Cardiac muscle cell (in vitro differentiated cells and primary cell): ENCODE data around the gene SORBS2. TPM values are rescaled to one million over a fixed set of nuclear protein-coding genes. Genes with fewer than 3 reads are reported as not detected.

Source experiments
- DNase-seq, 2 donors: peaks; one replicate each; pipeline versions ENCODE4 v3.0.0 to v3.0.0-alpha.2; 2010 to 2017; ENCODE audit warnings: low read depth in 1 of 2, low spot score in 1 of 2
- H3K27ac ChIP-seq: fragments of 200-600 bp; sonication (generic); 2 replicates; pipeline ENCODE4 v1.5.1; 2016
- H3K27me3 ChIP-seq: fragments of 200-600 bp; sonication (generic); 2 replicates; pipeline ENCODE4 v1.6.0; 2016; ENCODE audit warnings: control low read depth
- H3K36me3 ChIP-seq: fragments of 200-600 bp; sonication (generic); 2 replicates; pipeline ENCODE4 v1.5.1; 2016; ENCODE audit warnings: control low read depth
- H3K4me1 ChIP-seq: fragments of 200-600 bp; sonication (generic); 2 replicates; pipeline ENCODE4 v1.8.1; 2017; ENCODE audit warnings: low read depth, mild to moderate bottlenecking, mixed run types
- H3K4me3 ChIP-seq: fragments of 200-600 bp; sonication (generic); 2 replicates; pipeline ENCODE4 v1.5.1; 2016; ENCODE audit warnings: mild to moderate bottlenecking
- H3K9me3 ChIP-seq: fragments of 200-600 bp; sonication (generic); 2 replicates; pipeline ENCODE4 v1.5.1; 2017; ENCODE audit warnings: low read depth, mild to moderate bottlenecking, control low read depth
- polyA plus RNA-seq: library from polyadenylated mRNA; unstranded; fragments of >200 nt; fragmentation: Nextera tagmentation; extraction: Ambion mirVana; gene quantifications from 2 replicates; pipeline ENCODE4 v1.2.1, GENCODE V29; 2016
- total RNA-seq: library from RNA; depleted of rRNA; stranded (reverse); fragments of >200 nt; gene quantifications from 2 replicates; pipeline ENCODE4 v1.2.3, GENCODE V29; 2016
- TF ChIP-seq, protein P1 (sequence below): IDR thresholded peaks from 2 replicates; pipeline ENCODE4 v1.5.1; 2012; ENCODE audit warnings: low read depth, mild to moderate bottlenecking, low read length

SORBS2 gene
- total and polyA plus RNA-seq, 2 experiments from 2014 or later = 453 to 470 TPM

GRCh38 chr4:185644408-185644807 lies 167.6 kb downstream of the SORBS2 start:
- TF ChIP-seq, protein P1, sequence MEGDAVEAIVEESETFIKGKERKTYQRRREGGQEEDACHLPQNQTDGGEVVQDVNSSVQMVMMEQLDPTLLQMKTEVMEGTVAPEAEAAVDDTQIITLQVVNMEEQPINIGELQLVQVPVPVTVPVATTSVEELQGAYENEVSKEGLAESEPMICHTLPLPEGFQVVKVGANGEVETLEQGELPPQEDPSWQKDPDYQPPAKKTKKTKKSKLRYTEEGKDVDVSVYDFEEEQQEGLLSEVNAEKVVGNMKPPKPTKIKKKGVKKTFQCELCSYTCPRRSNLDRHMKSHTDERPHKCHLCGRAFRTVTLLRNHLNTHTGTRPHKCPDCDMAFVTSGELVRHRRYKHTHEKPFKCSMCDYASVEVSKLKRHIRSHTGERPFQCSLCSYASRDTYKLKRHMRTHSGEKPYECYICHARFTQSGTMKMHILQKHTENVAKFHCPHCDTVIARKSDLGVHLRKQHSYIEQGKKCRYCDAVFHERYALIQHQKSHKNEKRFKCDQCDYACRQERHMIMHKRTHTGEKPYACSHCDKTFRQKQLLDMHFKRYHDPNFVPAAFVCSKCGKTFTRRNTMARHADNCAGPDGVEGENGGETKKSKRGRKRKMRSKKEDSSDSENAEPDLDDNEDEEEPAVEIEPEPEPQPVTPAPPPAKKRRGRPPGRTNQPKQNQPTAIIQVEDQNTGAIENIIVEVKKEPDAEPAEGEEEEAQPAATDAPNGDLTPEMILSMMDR = no peak
- H3K4me3 ChIP-seq = no peak overlapping the region

GRCh38 chr4:185642907-185643306 lies 169.1 kb downstream of the SORBS2 start:
- no peaks in the 10 kb centered on the region for H3K9me3 ChIP-seq
- no peaks in the 10 kb centered on the region for H3K27me3 ChIP-seq
- H3K36me3 ChIP-seq = peaks cover 75% of the 10 kb centered on the region
- H3K27ac ChIP-seq = peak overlapping the region; percentile 16
- TF ChIP-seq, protein P1 = no peak
- no peak for DNase-seq
- H3K4me1 ChIP-seq = no peaks in the 10 kb centered on the region
- no peak overlapping the region for H3K4me3 ChIP-seq

More at GRCh38 chr4:185644408-185644807, 167.6 kb downstream of the SORBS2 start:
- Histone ChIP-seq H3K27me3 (no peaks in the 10 kb centered on the region), H3K36me3 (peaks cover 85% of the 10 kb centered on the region), H3K27ac (no peak overlapping the region), H3K9me3 (no peaks in the 10 kb centered on the region), H3K4me1 (no peaks in the 10 kb centered on the region)
- DNase-seq = no peak

- H3K27me3 ChIP-seq = no peaks in the 10 kb centered on the region
- H3K27ac ChIP-seq = peak overlapping the region; percentile 43
- H3K36me3 ChIP-seq = peaks cover 71% of the 10 kb centered on the region
- peak; percentile 69 to 88 for DNase-seq
- H3K9me3 ChIP-seq = no peaks in the 10 kb centered on the region
- no peak overlapping the region for H3K4me3 ChIP-seq
- H3K4me1 ChIP-seq = no peaks in the 10 kb centered on the region
- TF ChIP-seq, protein P1 = peak; percentile 48
Measured at GRCh38 chr4:185640811-185641675, 171.0 kb downstream of the SORBS2 start.

GRCh38 chr4:185638548-185639301 lies 173.3 kb downstream of the SORBS2 start:
- Histone ChIP-seq H3K27ac (peak overlapping the region; percentile 7), H3K27me3 (no peaks in the 10 kb centered on the region)

GRCh38 chr4:185638093-185638492 lies 173.9 kb downstream of the SORBS2 start:
- H3K9me3 ChIP-seq = no peaks in the 10 kb centered on the region
- no peak overlapping the region for H3K27ac ChIP-seq
- H3K4me1 ChIP-seq = no peaks in the 10 kb centered on the region
- no peak for DNase-seq
- TF ChIP-seq, protein P1 = no peak
- no peaks in the 10 kb centered on the region for H3K27me3 ChIP-seq
- H3K36me3 ChIP-seq = peaks cover 63% of the 10 kb centered on the region
- H3K4me3 ChIP-seq = no peak overlapping the region

More at GRCh38 chr4:185638548-185639301, 173.3 kb downstream of the SORBS2 start:
- peak in 1 of 2 donors; percentile 21 for DNase-seq
- Histone ChIP-seq H3K36me3 (peaks cover 61% of the 10 kb centered on the region), H3K9me3 (no peaks in the 10 kb centered on the region), H3K4me3 (no peak overlapping the region), H3K4me1 (no peaks in the 10 kb centered on the region)
- TF ChIP-seq, protein P1 = no peak
